Upper lobe of left lung (tissue), 6 donors: ENCODE data around the gene SCRN2. TPM values are rescaled to one million over a fixed set of nuclear protein-coding genes. Genes with fewer than 3 reads are reported as not detected.

Experiments
- ATAC-seq, 2 donors: fragments of 200-7000 bp; cut with Tn5 transposase; one replicate each; pipeline ENCODE4 v1.9.1; 2022; ENCODE audit warnings: mild to moderate bottlenecking in 2 of 2, moderate library complexity in 2 of 2; ENCODE audit not compliant: low FRiP score in 2 of 2
- DNase-seq, 2 donors: peaks; one replicate each; pipeline ENCODE4 v3.0.0-alpha.2; 2019 to 2020
- H3K27ac ChIP-seq, 4 donors: fragments of 200-600 bp; sonication (generic); one replicate each; pipeline ENCODE4 v1.5.1; 2016 to 2019
- H3K27me3 ChIP-seq, 4 donors: fragments of 200-600 bp; sonication (generic); one replicate each; pipeline ENCODE4 v1.5.1; 2017 to 2019
- H3K36me3 ChIP-seq, 4 donors: fragments of 200-600 bp; sonication (generic); one replicate each; pipeline ENCODE4 v1.5.1; 2016 to 2019
- H3K4me1 ChIP-seq, 4 donors: fragments of 200-600 bp; sonication (generic); one replicate each; pipeline ENCODE4 v1.5.1; 2018 to 2019
- H3K4me3 ChIP-seq, 4 donors: fragments of 200-600 bp; sonication (generic); one replicate each; pipeline ENCODE4 v1.5.1; 2017 to 2019; ENCODE audit warnings: mild to moderate bottlenecking in 2 of 4, moderate library complexity in 1 of 4
- H3K9me3 ChIP-seq, 4 donors: fragments of 200-600 bp; sonication (generic); one replicate each; pipeline ENCODE4 v1.5.1; 2018 to 2019
- EP300 ChIP-seq, 4 donors: sonication (generic); formaldehyde crosslinking; IDR thresholded peaks; one replicate each; pipeline ENCODE4 v1.5.1; 2017; ENCODE audit warnings: antibody characterized with exemption in 4 of 4, control low read depth in 2 of 4
- POLR2A ChIP-seq, 4 donors: fragments of 450-650 bp; IDR thresholded peaks; one replicate each; pipeline ENCODE4 v1.5.1; 2016 to 2017; ENCODE audit warnings: antibody characterized with exemption in 4 of 4, mild to moderate bottlenecking in 2 of 4
- POLR2AphosphoS5 ChIP-seq, 2 donors: sonication (generic); formaldehyde crosslinking; IDR thresholded peaks; one replicate each; pipeline ENCODE4 v1.5.1; 2017; ENCODE audit warnings: antibody characterized with exemption in 2 of 2
- WGBS, 2 donors: methylation state at CpG; one replicate each; pipeline ENCODE4 v1.1.5; 2017 to 2018; 5-methylcytosine and 5-hydroxymethylcytosine counted together
- total RNA-seq, 6 donors: library from RNA; depleted of rRNA in 4 of 6; stranded (reverse); fragments of >200 nt in 4 of 6; gene quantifications; one replicate each; pipeline versions ENCODE4 v1.1.0 to v1.2.1, GENCODE V29; 2016 to 2021
- TF ChIP-seq, protein P1 (sequence below), 6 experiments: fragments of 450-650 bp in 4 of 6; fragments of 200-600 bp in 2 of 6; sonication (generic) in 2 of 6; IDR thresholded peaks; one replicate each; pipeline ENCODE4 v1.5.1; 2016 to 2019; ENCODE audit warnings: antibody characterized with exemption in 6 of 6
- donor health status: DM: no; HTN: no; CAD: no; lungs with moderate emphysema.
- donor health status: DM: no; HTN: yes; CAD: no; lungs with severe emphysema.

The SCRN2 gene
- total RNA-seq, 6 donors from 2014 or later: 24.4 to 73.3 (median 34.8) TPM

DNA sequence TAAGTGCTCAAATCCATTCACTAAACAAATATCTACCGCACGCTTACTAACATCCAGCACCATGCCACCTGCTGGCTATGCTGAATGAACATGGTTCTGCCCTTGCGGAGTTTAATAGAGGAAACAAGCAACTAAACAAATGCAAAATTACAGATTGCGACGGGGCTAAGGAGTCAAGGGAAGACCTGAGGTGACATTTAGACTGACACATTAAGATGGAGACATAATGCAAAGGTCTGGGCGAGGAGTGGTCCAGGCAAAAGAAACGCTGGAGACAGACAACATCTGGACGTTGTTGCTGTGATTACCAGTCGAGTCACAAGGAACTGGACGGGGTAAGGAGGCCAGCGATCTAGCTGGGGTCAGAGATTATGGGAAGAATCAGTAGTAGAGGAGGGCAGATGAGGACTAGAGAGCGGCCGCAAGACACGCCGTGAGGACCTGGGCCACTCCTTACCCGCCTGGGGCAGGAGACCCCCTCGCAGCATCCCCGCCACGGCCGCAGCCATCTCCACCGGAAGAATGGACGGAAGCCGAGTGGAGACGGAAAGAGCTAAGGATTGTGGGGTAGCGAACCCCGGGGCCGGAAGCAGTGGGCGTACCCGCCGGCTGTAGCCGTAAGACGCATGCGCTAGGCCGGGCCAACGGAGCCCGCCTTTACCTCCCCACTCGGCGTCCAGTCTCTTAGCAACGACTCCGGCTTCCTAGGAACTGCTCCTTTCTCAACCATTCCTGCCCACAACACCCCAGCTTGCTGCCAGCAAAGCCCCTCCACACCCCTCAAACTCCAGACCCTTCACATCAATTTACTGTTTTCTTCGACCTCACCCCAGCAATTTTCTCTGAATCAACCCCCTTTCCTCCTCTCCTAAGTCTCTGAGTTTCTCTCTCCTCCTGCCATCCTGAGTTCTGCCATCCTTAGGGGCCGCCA lies 9.8 kb downstream of the SCRN2 start, which contains the start of the genes LRRC46 and MRPL10:
Gene LRRC46, plus strand, starts transcription at position 668 of the 931 bp plus-strand sequence. CDS start 320 bp downstream, outside the sequence.
Gene MRPL10, minus strand, starts transcription at position 539 of the 931 bp plus-strand sequence. Its CDS starts 30 bp downstream, at position 509.
- TF ChIP-seq, protein P1, sequence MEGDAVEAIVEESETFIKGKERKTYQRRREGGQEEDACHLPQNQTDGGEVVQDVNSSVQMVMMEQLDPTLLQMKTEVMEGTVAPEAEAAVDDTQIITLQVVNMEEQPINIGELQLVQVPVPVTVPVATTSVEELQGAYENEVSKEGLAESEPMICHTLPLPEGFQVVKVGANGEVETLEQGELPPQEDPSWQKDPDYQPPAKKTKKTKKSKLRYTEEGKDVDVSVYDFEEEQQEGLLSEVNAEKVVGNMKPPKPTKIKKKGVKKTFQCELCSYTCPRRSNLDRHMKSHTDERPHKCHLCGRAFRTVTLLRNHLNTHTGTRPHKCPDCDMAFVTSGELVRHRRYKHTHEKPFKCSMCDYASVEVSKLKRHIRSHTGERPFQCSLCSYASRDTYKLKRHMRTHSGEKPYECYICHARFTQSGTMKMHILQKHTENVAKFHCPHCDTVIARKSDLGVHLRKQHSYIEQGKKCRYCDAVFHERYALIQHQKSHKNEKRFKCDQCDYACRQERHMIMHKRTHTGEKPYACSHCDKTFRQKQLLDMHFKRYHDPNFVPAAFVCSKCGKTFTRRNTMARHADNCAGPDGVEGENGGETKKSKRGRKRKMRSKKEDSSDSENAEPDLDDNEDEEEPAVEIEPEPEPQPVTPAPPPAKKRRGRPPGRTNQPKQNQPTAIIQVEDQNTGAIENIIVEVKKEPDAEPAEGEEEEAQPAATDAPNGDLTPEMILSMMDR (IDR thresholded peaks at IDR 0.05): peak in 1 of 6 experiments; percentile 44
- TF ChIP-seq POLR2A (IDR thresholded peaks at IDR 0.05) (peak in 3 of 4 donors; percentile 70 to 92 (median 70)), POLR2AphosphoS5 (IDR thresholded peaks at IDR 0.05) (peak; percentile 98 to 99), EP300 (IDR thresholded peaks at IDR 0.05) (peak in 1 of 4 donors; percentile 52)
- Histone ChIP-seq H3K36me3 (peaks cover 8 to 34% (median 24%) of the 10 kb centered on the region in 4 donors), H3K4me3 (peak within 1 kb of the TSS; percentile 72 to 92 (median 80)), H3K27ac (peak within 1 kb of the TSS; percentile 78 to 85 (median 84)), H3K9me3 (no peaks in the 10 kb centered on the region), H3K4me1 (peaks cover 30 to 51% (median 36%) of the 10 kb centered on the region in 4 donors), H3K27me3 (no peaks in the 10 kb centered on the region)
- WGBS, 2 donors: 0% methylated on average over 42 of the region's 42 CpGs
- DNase-seq (peak; percentile 95 to 96), ATAC-seq (peak; percentile 94 to 98)

DNA sequence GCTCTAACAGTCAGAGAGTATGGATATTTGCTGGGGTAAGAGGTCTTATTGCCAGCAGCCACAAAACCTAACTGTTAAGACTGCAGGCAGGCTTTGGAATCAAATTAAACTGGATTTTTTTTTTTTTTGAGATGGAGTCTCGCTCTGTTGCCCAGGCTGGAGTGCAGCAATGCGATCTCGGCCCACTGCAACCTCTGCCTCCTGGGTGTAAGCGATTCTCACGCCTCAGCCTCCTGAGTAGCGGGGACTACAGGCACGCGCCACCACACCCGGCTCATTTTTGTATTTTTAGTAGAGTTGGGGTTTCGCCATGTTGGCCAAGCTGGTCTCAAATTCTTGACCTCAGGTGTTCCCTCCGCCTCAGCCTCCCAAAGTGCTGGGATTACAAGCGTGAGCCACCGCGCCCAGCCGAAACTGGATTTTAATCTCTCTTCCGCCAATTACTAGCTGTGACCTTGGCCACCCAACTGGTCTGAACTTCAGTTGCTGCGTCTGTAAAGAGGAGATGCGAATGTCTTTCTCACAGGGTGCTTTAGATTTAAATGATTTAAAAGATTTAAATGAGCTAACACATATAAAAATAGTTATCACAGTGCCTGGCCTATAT lies 10.6 kb downstream of the SCRN2 start:
- Histone ChIP-seq H3K4me3 (peak overlapping the region; percentile 72 to 92 (median 80)), H3K27me3 (no peaks in the 10 kb centered on the region), H3K36me3 (peaks cover 10 to 35% (median 25%) of the 10 kb centered on the region in 4 donors), H3K9me3 (no peaks in the 10 kb centered on the region), H3K4me1 (peaks cover 25 to 47% (median 34%) of the 10 kb centered on the region in 4 donors), H3K27ac (peak overlapping the region; percentile 78 to 85 (median 84))
- ATAC-seq (no peak), DNase-seq (no peak)
- 73 to 75% methylated on average over 18 of the region's 18 CpGs for WGBS, 2 donors
- TF ChIP-seq, protein P1 (IDR thresholded peaks at IDR 0.05): no peak
- no peak for TF ChIP-seq EP300 (IDR thresholded peaks at IDR 0.05)
- no peak for TF ChIP-seq POLR2A (IDR thresholded peaks at IDR 0.05)
- TF ChIP-seq POLR2AphosphoS5 (IDR thresholded peaks at IDR 0.05): no peak

DNA sequence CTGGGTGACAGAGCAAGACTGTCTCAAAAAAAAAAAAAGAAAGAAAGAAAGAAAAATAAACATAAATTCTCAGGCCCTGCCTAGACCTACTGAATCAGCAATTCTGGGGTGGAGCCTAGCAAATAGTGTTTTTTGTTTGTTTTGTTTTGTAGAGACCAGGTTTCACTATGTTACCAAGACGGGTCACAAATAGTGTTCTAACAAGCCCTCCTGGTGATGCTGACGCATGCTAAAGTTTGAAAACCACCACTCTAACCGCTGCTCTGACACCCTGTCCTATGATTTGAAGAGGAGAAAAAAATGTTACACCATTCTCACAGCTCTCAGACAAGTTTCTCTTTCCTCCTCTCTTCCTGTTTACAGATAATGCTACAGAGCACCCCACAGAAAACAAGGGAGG lies 11.2 kb downstream of the SCRN2 start:
- peak overlapping the region in 2 of 4 donors; percentile 19 to 85 for H3K27ac ChIP-seq
- no peaks in the 10 kb centered on the region for H3K27me3 ChIP-seq
- no peak for ATAC-seq
- H3K36me3 ChIP-seq: peaks cover 10 to 42% (median 31%) of the 10 kb centered on the region in 4 donors
- peak overlapping the region in 1 of 4 donors; percentile 77 for H3K4me3 ChIP-seq
- no peaks in the 10 kb centered on the region for H3K9me3 ChIP-seq
- no peak for DNase-seq
- WGBS, 2 donors: 57 to 82% methylated on average over 3 of the region's 3 CpGs
- H3K4me1 ChIP-seq: peaks cover 22 to 41% (median 30%) of the 10 kb centered on the region in 4 donors
- TF ChIP-seq EP300 (IDR thresholded peaks at IDR 0.05) (no peak), POLR2AphosphoS5 (IDR thresholded peaks at IDR 0.05) (no peak), POLR2A (IDR thresholded peaks at IDR 0.05) (peak in 1 of 4 donors; percentile 40)
- TF ChIP-seq, protein P1 (IDR thresholded peaks at IDR 0.05): no peak

DNA sequence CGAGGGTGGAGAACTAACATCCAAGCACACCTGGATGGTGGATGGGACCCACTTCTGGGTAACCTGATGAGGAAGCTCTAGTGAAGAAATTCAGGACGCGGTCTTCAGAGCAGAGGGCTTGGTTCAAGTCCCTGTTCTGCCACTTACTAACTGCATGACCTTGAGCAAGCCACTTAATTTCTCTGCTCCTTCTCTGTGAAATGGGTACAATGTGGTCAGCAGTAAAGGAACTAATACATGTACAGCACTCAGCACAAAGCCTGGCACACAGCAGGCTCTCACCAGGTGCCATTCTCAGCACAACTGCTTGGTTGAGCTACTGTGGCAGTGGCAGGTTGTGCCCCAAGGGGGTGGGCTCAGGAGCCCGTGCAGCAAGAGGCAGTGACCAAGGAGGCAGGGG lies 17.6 kb downstream of the SCRN2 start:
- WGBS, 2 donors: 89 to 96% methylated on average over 3 to 4 of the region's 4 CpGs
- no peak for ATAC-seq
- no peak overlapping the region for H3K27ac ChIP-seq
- peaks cover 11 to 66% (median 54%) of the 10 kb centered on the region in 4 donors for H3K36me3 ChIP-seq
- H3K4me3 ChIP-seq: no peak overlapping the region
- H3K27me3 ChIP-seq: no peaks in the 10 kb centered on the region
- no peak for DNase-seq
- TF ChIP-seq POLR2A (IDR thresholded peaks at IDR 0.05) (no peak), EP300 (IDR thresholded peaks at IDR 0.05) (no peak), POLR2AphosphoS5 (IDR thresholded peaks at IDR 0.05) (no peak)
- TF ChIP-seq, protein P1 (IDR thresholded peaks at IDR 0.05): no peak
- peaks cover 23 to 38% (median 26%) of the 10 kb centered on the region in 4 donors for H3K4me1 ChIP-seq
- H3K9me3 ChIP-seq: no peaks in the 10 kb centered on the region
